GM18951 (cell line): ENCODE measurements around the gene EXTL1.
"Not testable (repeated sequence)": the region's sequence is repeated elsewhere in the genome, so short reads cannot be mapped to it uniquely, and the experiment has no call there.

Source experiments
- POLR2A ChIP-seq: IDR thresholded peaks from 4 replicates; pipeline ENCODE4 v1.6.1; 2011; ENCODE audit warnings: mild to moderate bottlenecking; ENCODE audit not compliant: insufficient read length, insufficient read depth; ENCODE audit errors: extremely low read depth
- in situ Hi-C: fragments of 300-500 bp; cut with MboI; formaldehyde crosslinking; loops from one replicate; pipeline ENCODE4 v1.12.0; 2022; ENCODE audit warnings: low sequenced_read_pairs, mixed read lengths, inconsistent platforms; ENCODE audit not compliant: unreplicated experiment

The EXTL1 gene, protein sequence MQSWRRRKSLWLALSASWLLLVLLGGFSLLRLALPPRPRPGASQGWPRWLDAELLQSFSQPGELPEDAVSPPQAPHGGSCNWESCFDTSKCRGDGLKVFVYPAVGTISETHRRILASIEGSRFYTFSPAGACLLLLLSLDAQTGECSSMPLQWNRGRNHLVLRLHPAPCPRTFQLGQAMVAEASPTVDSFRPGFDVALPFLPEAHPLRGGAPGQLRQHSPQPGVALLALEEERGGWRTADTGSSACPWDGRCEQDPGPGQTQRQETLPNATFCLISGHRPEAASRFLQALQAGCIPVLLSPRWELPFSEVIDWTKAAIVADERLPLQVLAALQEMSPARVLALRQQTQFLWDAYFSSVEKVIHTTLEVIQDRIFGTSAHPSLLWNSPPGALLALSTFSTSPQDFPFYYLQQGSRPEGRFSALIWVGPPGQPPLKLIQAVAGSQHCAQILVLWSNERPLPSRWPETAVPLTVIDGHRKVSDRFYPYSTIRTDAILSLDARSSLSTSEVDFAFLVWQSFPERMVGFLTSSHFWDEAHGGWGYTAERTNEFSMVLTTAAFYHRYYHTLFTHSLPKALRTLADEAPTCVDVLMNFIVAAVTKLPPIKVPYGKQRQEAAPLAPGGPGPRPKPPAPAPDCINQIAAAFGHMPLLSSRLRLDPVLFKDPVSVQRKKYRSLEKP

DNA sequence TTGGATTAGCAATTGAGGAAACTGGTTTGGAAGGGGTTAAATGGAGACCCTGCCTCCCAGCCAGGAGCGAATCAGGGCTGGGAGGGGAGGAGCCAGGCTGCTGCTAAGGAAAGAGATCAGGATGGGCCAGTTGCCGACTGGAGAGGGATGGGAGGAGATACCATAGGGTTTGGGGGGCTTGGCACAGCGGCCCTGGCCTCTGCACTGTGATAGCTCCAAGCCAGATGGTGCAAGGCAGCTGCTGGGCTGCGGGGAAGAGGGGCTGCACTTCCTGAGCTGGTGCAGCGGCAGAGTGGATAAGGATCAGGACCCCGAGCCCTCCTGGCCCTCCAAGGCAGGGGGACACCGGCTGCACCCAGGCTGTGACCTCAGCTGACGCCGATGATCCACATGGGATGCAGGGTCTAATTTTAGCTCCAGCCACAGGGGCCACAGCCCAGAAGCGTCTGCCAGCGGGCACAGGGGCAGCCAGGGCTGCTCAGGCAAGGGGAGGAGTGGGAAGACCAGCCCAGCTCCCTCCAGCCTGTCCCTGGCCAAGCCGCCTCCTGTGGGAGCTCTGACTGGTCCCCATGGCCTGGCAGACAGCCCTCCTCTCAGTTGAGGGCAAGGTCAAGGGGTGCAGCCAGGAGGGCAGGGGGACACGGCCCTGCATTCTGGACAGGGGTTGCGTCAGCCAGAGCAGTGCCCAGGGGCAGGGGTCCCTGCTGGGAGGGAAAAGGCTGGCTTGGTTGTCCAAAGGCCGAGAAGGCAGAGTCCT, at the start of gene EXTL1:
TSS of gene EXTL1 (plus strand) at position 129 of the 757 bp plus-strand sequence. CDS start 872 bp downstream, outside the sequence.
- in situ Hi-C loops = no loop called here
- TF ChIP-seq POLR2A = no peak

DNA sequence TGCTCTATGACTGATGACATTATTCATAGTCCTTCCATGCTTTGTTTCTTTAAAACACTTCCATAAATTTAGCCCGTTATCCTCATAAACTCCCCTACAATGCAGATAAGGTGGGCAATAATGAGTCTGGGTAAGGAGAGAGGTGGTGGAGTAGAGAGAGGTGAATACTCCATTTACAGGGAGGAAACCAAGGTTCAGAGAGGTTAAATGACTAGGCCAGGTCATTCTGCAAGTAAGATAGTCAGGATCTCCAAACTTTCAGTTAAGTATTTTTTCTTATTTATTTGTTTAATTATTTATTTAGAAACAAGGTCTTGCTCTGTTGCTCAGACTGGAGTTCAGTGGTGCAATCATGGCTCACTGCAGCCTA, 49.8 kb upstream of the EXTL1 start:
- TF ChIP-seq POLR2A = no peak
- in situ Hi-C loops = no loop called here

DNA sequence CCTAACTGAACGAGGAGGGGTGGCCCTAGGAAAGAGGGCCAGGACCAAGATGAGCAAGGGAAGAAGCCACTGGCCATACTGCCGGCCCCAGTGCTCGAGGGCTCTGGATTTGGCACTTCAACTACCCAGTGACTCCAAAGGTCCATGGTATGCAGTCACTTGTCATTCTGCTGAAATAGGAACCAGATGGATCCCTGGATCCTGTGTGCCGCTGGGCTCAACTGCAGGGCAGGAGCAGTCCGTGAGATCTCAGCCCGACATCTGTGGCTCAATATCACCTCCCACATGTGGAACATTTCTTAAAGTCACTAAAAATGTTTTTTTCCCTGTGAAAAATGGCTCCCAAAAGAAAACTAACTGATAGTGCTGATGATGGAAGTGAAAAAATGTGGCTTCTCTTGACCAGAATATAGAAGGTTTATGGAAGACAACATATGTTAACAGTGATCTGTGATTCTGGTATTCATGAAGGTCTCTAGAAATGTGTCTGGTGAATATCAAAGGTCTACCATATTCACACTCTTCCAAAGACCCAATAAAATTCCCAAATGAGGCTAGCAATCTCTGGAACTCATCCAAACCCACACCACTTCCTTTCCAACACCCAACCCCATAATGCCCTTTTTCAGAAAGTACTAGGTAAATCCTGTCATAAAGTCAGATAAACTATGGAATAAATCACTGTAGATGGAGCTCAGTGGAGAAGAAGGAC, 47.8 kb upstream of the EXTL1 start:
- in situ Hi-C loops = no loop called here
- no peak for TF ChIP-seq POLR2A

DNA sequence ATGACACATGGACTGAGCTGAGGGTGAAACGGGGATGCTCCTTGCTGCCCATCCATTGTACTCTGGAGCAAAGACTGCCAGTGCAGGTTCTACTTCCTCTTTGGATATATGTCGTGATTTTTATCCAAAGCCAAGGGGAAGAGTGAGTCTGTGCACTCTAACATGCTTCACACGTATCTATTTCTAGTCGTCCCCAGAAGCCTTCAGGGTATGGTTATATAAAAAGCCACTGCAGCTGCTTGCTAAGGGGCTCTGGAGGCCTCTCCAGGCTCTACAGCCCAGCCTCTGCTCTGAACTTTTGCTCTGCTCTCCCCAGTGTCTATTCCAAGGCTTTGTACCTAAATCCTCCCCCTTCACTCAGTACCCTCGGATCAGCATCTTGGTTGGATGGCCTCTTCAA, 43.8 kb upstream of the EXTL1 start:
- in situ Hi-C loops = no loop called here
- TF ChIP-seq POLR2A = no peak

DNA sequence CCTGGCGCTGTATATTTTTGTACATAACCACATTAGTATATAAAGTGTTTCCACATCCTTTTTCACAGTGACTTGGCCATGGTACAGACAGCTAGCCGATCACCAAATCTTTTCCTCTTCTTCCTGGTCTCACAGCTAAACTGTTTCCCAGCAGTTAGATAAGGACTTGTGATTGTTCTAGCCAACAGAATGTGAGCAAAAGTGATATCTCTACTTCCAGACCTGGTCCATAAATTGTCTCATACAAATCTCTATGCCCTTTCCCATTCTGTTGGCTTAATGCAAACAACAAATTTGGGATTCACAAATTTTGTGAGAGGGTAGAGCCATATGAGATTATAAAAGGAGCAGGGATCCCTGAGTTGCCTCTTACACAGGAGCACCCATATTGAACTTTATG, 43.2 kb upstream of the EXTL1 start:
- TF ChIP-seq POLR2A = no peak
- in situ Hi-C loops = no loop called here

DNA sequence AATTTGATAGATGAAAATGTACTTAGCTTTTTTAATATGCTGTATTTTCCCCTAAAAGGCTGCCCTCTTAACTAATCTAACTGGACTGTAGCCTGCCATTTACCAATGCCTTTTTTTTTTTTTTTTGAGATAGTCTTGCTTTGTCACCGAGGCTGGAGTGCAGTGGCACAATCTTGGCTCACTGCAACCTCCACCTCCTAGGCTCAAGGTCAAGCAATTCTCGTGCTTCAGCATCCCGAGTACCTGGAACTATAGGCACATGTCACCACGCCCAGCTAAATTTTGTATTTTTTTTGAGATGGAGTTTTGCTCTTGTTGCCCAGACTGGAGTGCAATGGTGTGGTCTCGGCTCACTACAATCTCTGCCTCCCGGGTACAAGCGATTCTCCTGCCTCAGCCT, 42.4 kb upstream of the EXTL1 start:
- in situ Hi-C loops = no loop called here
- no peak for TF ChIP-seq POLR2A

DNA sequence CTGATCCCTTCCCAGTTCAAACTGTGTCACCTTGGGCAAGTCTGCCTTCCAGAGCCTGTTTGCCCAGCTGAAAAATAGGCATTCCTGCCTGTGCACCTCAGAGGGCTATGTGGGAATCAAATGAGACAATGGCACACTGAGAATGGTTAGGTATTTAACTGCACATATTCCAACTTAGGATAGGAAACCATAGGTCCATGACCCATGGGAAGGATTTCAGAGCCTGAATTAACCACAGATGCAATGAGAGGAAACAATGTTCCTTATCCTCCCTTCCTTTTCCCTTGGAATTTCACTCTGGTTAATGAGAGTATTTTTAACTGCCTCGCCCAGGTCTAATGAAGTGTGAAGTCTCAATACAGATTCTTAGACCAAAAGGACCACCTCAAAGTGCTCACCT, 36.4 kb upstream of the EXTL1 start:
- in situ Hi-C loops = no loop called here
- no peak for TF ChIP-seq POLR2A

DNA sequence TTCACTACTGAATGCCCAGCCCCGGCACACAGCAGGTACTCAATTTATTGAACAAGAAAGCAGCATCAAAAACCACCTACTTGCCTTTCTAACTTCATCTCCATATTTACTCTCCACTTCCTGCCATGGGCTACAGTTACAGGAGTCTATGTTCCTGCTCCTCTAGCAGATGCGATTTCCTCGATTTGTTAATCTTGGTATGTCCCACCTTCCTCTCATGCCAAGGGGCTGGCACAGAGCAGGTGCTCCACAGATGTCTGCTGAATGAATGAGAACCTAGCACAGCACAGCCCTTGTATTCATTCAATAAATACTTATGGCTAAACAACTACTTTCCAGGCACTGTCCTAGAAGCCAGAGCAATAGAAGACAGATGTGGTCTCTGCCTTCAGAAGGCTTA, 35.9 kb upstream of the EXTL1 start:
- in situ Hi-C loops = no loop called here
- no peak for TF ChIP-seq POLR2A

DNA sequence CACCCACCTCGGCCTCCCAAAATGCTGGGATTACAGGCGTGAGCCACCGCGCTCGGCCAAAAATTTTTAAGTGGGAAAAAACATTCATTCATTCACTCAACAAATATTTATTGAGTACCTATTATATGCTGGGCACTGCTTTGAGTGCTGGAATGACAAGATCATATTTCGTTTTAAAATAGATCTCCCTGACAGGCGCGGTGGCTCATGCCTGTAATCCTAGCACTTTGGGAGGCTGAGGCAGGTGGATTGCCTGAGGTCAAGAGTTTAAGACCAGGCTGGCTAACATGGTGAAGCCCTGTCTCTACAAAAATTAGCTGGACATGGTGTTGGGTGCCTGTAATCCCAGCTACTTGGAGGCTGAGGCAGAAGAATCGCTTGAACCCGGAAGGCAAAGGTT, 34.8 kb upstream of the EXTL1 start:
- in situ Hi-C loops = not testable (repeated sequence)

DNA sequence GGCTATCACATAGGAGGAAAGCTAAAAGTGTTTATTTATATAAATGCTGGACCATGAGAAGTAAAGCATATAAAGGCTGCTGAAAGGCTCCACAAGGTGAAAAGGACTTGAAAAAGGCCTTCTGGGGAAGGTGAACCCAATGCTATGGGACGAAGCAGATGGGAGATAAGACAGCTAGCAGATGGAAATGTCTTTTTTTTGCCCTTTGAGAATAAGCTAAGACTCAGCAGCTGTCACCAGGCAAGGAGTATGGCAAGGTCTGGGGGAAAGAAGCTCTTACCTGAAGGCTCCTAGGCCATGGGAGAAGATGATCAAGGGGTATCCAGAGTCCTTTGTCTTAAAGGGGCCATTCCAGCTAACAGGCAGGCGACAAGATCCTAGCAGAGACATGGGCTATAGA, 33.6 kb upstream of the EXTL1 start:
- TF ChIP-seq POLR2A = no peak
- in situ Hi-C loops = no loop called here

DNA sequence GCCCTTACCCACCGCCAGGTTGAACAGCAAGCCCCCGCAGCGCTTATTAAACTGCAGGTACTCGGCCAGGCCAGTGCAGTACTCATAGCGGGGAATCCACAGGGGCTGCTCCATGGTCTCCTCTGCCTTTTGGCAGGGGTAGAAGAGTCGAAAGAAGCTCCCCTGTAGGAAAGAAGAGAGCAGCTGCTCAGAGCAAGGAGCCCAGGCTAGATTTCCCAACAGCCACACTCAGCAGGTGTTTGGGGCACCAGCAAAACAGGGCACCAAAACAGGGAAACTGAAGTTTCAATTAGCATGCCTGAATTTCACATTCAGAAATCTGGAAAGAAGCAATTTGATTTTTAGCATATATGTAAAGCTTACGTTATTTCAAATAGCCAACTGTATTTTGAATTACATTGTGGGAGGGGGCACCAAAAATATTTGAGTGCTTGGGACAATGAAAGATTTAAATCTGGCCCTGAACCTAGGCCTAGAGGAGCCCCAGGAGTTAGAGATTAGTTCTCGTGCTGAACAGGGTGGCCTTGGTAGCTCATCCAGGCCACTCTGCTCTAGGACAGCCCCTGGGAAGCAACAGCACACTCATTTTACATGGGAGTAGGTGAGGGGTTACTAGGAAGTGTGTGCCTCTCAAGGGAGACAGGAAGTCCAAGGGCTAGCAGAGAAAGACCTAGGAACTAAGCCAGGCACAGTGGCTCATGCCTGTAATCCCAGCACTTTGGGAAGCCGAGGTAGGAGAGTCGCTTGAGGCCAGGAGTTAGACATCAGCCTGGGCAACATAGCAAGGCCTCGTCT, 31.9 kb upstream of the EXTL1 start:
- in situ Hi-C loops = no loop called here

DNA sequence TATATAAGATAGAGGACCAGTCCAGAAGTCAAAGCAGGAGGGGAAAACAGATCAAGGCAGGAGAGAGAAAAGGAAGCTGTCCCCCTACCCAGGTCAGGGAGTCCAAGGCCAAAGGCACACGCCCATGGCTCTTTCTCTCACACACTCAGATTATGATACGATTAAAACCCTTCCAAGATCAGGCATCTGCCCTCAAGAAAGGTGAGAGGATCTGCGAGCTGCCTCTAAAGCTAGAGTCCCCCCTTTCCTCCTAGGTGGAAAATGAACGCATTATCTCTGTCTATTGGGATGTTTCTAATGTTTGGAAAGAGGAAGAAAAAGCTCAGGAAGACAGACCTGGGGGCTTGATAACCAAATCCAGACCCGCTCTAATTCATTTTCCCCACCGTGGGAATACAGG, 31.3 kb upstream of the EXTL1 start:
- TF ChIP-seq POLR2A = no peak
- in situ Hi-C loops = no loop called here

More for the DNA sequence above, 31.9 kb upstream of the EXTL1 start:
- no peak for TF ChIP-seq POLR2A
